IMR-90 (cell line): ENCODE results near the gene PFKFB1. TPM values are rescaled to one million over a fixed set of nuclear protein-coding genes. Genes with fewer than 3 reads are reported as not detected.

Source experiments
- ATAC-seq: fragments of 200-7000 bp; cut with Tn5 transposase; 2 replicates; pipeline ENCODE4 v1.9.1; 2020; ENCODE audit warnings: low read depth, mild to moderate bottlenecking, moderate library complexity
- BruUV-seq: library from RNA; stranded (reverse); fragments of 400-500 nt; replicated peaks from 2 replicates; lab custom pipeline; 2021; lab: Mats Ljungman, UMichigan
- CTCF ChIA-PET: fragments of 300-600 bp; formaldehyde crosslinking; extraction: SDS; loops from one replicate; lab custom pipeline; 2021; ENCODE audit warnings: antibody characterized with exemption; lab: Yijun Ruan, JAX
- POLR2A ChIA-PET: fragments of 300-600 bp; sonication (Branson Sonifier 250); formaldehyde crosslinking; loops from one replicate; lab custom pipeline; 2022; ENCODE audit warnings: antibody characterized with exemption; ENCODE audit not compliant: unreplicated experiment; lab: Charles Lee
- DNase-seq: peaks from one replicate; pipeline ENCODE4 v3.0.0; 2013
- H2AFZ ChIP-seq: replicated peaks from 2 replicates; pipeline ENCODE3; 2013; ENCODE audit warnings: low read length, mild to moderate bottlenecking; ENCODE audit not compliant: poor library complexity
- H2AK5ac ChIP-seq: 2 replicates; pipeline ENCODE4 v1.6.1; 2013; ENCODE audit warnings: low read depth, low read length, inconsistent platforms
- H2AK9ac ChIP-seq: replicated peaks from 2 replicates; pipeline ENCODE3; 2013; ENCODE audit warnings: mild to moderate bottlenecking, low read depth, low read length, moderate library complexity; ENCODE audit not compliant: poor library complexity
- H2BK120ac ChIP-seq: 2 replicates; pipeline ENCODE4 v1.6.1; 2013; ENCODE audit warnings: low read depth, low read length, inconsistent platforms
- H2BK15ac ChIP-seq: 3 replicates; pipeline ENCODE4 v1.6.1; 2013; ENCODE audit warnings: low read depth, low read length, inconsistent platforms
- H2BK20ac ChIP-seq: 2 replicates; pipeline ENCODE4 v1.6.1; 2013; ENCODE audit warnings: low read depth, mild to moderate bottlenecking, inconsistent platforms, low read length, moderate library complexity
- H2BK5ac ChIP-seq: 2 replicates; pipeline ENCODE4 v1.6.1; 2013; ENCODE audit warnings: mild to moderate bottlenecking, low read depth, low read length, inconsistent platforms; ENCODE audit not compliant: poor library complexity, severe bottlenecking
- H3K14ac ChIP-seq: replicated peaks from 2 replicates; pipeline ENCODE4 v1.6.1; 2013; ENCODE audit warnings: low read depth, low read length, inconsistent platforms
- H3K18ac ChIP-seq: 2 replicates; pipeline ENCODE4 v1.6.1; 2013; ENCODE audit warnings: low read depth, low read length, control low read depth
- H3K23ac ChIP-seq: 2 replicates; pipeline ENCODE4 v1.6.1; 2013; ENCODE audit warnings: low read depth, low read length, inconsistent platforms
- H3K27ac ChIP-seq: 2 replicates; pipeline ENCODE4 v1.5.1; 2013; ENCODE audit warnings: mild to moderate bottlenecking, control low read depth, low read length; ENCODE audit not compliant: insufficient read depth
- H3K27me3 ChIP-seq: 2 replicates; pipeline ENCODE4 v1.6.1; 2013; ENCODE audit warnings: low read length; ENCODE audit not compliant: control insufficient read depth, insufficient read depth
- H3K36me3 ChIP-seq: 2 replicates; pipeline ENCODE4 v1.6.1; 2013; ENCODE audit warnings: low read length, mixed read lengths; ENCODE audit not compliant: control insufficient read depth, insufficient read depth
- H3K4ac ChIP-seq: 2 replicates; pipeline ENCODE4 v1.6.1; 2013; ENCODE audit warnings: low read depth, low read length, inconsistent platforms
- H3K4me1 ChIP-seq: 2 replicates; pipeline ENCODE4 v1.6.1; 2013; ENCODE audit warnings: low read length, mixed read lengths; ENCODE audit not compliant: control insufficient read depth, insufficient read depth
- H3K4me2 ChIP-seq: 2 replicates; pipeline ENCODE4 v1.6.1; 2013; ENCODE audit warnings: low read depth, mild to moderate bottlenecking, control low read depth, low read length, moderate library complexity
- H3K4me3 ChIP-seq: 2 replicates; pipeline ENCODE4 v1.5.1; 2013; ENCODE audit warnings: low read depth, mild to moderate bottlenecking, control low read depth, low read length, moderate library complexity; ENCODE audit not compliant: insufficient read depth
- H3K56ac ChIP-seq: 2 replicates; pipeline ENCODE4 v1.6.1; 2013; ENCODE audit warnings: low read length, inconsistent platforms; ENCODE audit not compliant: insufficient read depth; ENCODE audit errors: extremely low read depth
- H3K79me1 ChIP-seq, 2 experiments: 2 replicates each; pipeline ENCODE4 v1.6.1; 2013; ENCODE audit warnings: low read length in 2 of 2, inconsistent platforms in 1 of 2, low read depth in 1 of 2
- H3K9ac ChIP-seq: 2 replicates; pipeline ENCODE4 v1.6.1; 2013; ENCODE audit warnings: low read depth, low read length, control low read depth
- H3K9me1 ChIP-seq: 2 replicates; pipeline ENCODE4 v1.6.1; 2013; ENCODE audit warnings: low read length, inconsistent platforms; ENCODE audit not compliant: insufficient read depth
- H3K9me3 ChIP-seq: 2 replicates; pipeline ENCODE4 v1.6.1; 2013; ENCODE audit warnings: low read length; ENCODE audit not compliant: control insufficient read depth, insufficient read depth
- H4K20me1 ChIP-seq: 2 replicates; pipeline ENCODE4 v1.6.1; 2013; ENCODE audit warnings: low read length, inconsistent platforms; ENCODE audit not compliant: insufficient read depth
- H4K5ac ChIP-seq: 2 replicates; pipeline ENCODE4 v1.6.1; 2013; ENCODE audit warnings: mild to moderate bottlenecking, low read depth, low read length, control low read depth
- H4K8ac ChIP-seq, 2 experiments: 2 replicates each; pipeline ENCODE4 v1.6.1; 2013; ENCODE audit warnings: low read depth in 2 of 2, low read length in 2 of 2, control low read depth in 1 of 2, inconsistent platforms in 1 of 2
- H4K91ac ChIP-seq: 2 replicates; pipeline ENCODE4 v1.6.1; 2013; ENCODE audit warnings: low read depth, low read length, inconsistent platforms; ENCODE audit not compliant: insufficient read depth
- BHLHE40 ChIP-seq: fragments of 150-350 bp; IDR thresholded peaks from 2 replicates; pipeline ENCODE4 v1.6.1; 2016; ENCODE audit warnings: mild to moderate bottlenecking, low read depth, low read length
- CEBPB ChIP-seq: IDR thresholded peaks from 2 replicates; pipeline ENCODE4 v1.6.1; 2012; ENCODE audit warnings: low read depth, low read length, improper control_type of control experiment
- CHD1 ChIP-seq: IDR thresholded peaks from 2 replicates; pipeline ENCODE4 v1.6.1; 2012; ENCODE audit warnings: low read depth, low read length, improper control_type of control experiment
- FOS ChIP-seq: fragments of 150-350 bp; IDR thresholded peaks from 2 replicates; pipeline ENCODE4 v1.6.1; 2016; ENCODE audit warnings: low read depth, low read length
- MAZ ChIP-seq: IDR thresholded peaks from 2 replicates; pipeline ENCODE4 v1.6.1; 2012; ENCODE audit warnings: low read depth, mild to moderate bottlenecking, low read length, improper control_type of control experiment, moderate library complexity, borderline replicate concordance
- MXI1 ChIP-seq: IDR thresholded peaks from 2 replicates; pipeline ENCODE4 v1.6.1; 2012; ENCODE audit warnings: low read depth, mild to moderate bottlenecking, low read length, moderate library complexity, borderline replicate concordance
- NFE2L2 ChIP-seq: fragments of 150-350 bp; IDR thresholded peaks from 2 replicates; pipeline ENCODE4 v1.6.1; 2016; ENCODE audit warnings: low read depth, mild to moderate bottlenecking, low read length
- POLR2A ChIP-seq: IDR thresholded peaks from 2 replicates; pipeline ENCODE4 v1.6.1; 2012; ENCODE audit warnings: mild to moderate bottlenecking, low read depth, low read length
- RCOR1 ChIP-seq: IDR thresholded peaks from 2 replicates; pipeline ENCODE4 v1.6.1; 2012; ENCODE audit warnings: mild to moderate bottlenecking, low read length, improper control_type of control experiment; ENCODE audit not compliant: insufficient replicate concordance
- RFX5 ChIP-seq: IDR thresholded peaks from 2 replicates; pipeline ENCODE4 v1.8.0; 2012; ENCODE audit warnings: low read depth, mild to moderate bottlenecking, low read length, moderate library complexity
- SMC3 ChIP-seq: fragments of 150-350 bp; IDR thresholded peaks from 2 replicates; pipeline ENCODE4 v1.6.1; 2016; ENCODE audit warnings: low read depth, mild to moderate bottlenecking, antibody characterized with exemption, low read length, moderate library complexity
- WGBS, 2 experiments: methylation state at CpG; one replicate each; pipeline versions ENCODE4 v1.1.5 to v1.1.7; 2013; ENCODE audit warnings: missing lambda C conversion rate in 2 of 2; ENCODE audit not compliant: insufficient read length in 1 of 2; ENCODE audit errors: extremely low coverage in 2 of 2; 5-methylcytosine and 5-hydroxymethylcytosine counted together
- dilution Hi-C: fragments of 300-500 bp; cut with HindIII; formaldehyde crosslinking; loops from one replicate; pipeline ENCODE4 v1.14.3; 2018; ENCODE audit warnings: low sequenced_read_pairs; ENCODE audit not compliant: unreplicated experiment
- in situ Hi-C: fragments of 300-500 bp; cut with MboI; formaldehyde crosslinking; loops from 3 replicates; pipeline ENCODE4 v1.14.3; 2019; ENCODE audit warnings: low sequenced_read_pairs, inconsistent platforms, mixed read lengths
- intact Hi-C: fragments of 100-400 bp; cut with micrococcal nuclease; formaldehyde crosslinking; loops from 2 replicates; pipeline ENCODE4 v1.10.0; 2022
- polyA plus RNA-seq, 3 experiments: library from polyadenylated mRNA; depleted of rRNA; stranded (reverse); fragments of >200 nt; gene quantifications; 2 replicates each; pipeline ENCODE4 v1.2.3, GENCODE V29; 2012; ENCODE audit warnings: low replicate concordance in 1 of 3
- total RNA-seq: library from RNA; depleted of rRNA; stranded (reverse); fragments of >200 nt; gene quantifications from 2 replicates; pipeline ENCODE4 v1.2.3, GENCODE V29; 2012
- TF ChIP-seq, protein P1 (sequence below): conservative IDR thresholded peaks from 2 replicates; pipeline ENCODE4 v1.5.1; 2012; ENCODE audit warnings: mild to moderate bottlenecking, low read depth, low read length, improper control_type of control experiment
- TF ChIP-seq, protein P2 (sequence below): fragments of 150-350 bp; IDR thresholded peaks from 2 replicates; pipeline ENCODE4 v1.6.1; 2016; ENCODE audit warnings: low read depth, mild to moderate bottlenecking, low read length, moderate library complexity, borderline replicate concordance
- TF ChIP-seq, protein P3 (sequence below): fragments of 150-350 bp; IDR thresholded peaks from 2 replicates; pipeline ENCODE4 v1.6.1; 2017; ENCODE audit warnings: mild to moderate bottlenecking, antibody characterized with exemption, low read length, low read depth

The PFKFB1 gene
- total and polyA plus RNA-seq, 2 of the 4 experiments (the other 2 are of a cell fraction) = under 0.01 to 0.15 TPM

DNA sequence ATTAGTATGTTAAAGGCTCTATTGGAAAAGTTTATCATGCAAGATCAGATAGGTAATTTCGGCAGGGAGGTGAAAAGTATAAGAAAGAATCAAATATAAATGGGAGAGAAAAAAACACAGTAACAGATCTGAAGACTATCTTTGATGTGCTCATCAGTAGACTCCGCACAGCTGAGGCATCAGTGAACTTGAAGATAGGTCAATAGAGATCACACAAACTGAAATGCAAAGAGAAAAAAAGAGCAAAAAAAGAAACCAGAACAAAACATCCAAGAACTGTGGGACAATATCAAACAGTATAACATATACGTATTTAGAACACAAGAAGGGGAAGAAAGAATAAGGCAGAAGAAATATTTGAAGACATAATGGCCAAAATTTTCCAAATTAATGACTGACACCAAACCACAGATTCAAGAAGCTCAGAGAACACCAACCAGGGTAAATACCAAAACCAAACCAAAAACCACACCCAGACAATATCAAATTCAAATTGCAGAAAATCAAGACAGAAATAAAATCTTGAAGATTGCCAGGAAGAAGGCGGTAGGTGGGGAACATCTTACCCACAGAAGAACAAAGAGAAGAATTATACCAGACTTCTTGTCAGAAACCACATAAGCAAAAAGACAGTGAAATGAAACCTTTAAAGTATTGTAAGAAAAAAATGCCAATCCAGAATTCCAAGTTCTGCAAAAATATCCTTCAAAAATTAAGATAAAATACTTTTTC lies 29.1 kb downstream of the PFKFB1 start:
- Histone ChIP-seq H2BK20ac (no peak overlapping the region), H4K8ac (no peak overlapping the region), H3K18ac (no peak overlapping the region), H3K4ac (no peak overlapping the region), H4K91ac (no peak overlapping the region), H3K14ac (no peak overlapping the region), H3K56ac (no peak overlapping the region), H2BK120ac (no peak overlapping the region), H3K9me1 (no peaks in the 10 kb centered on the region), H3K4me2 (no peak overlapping the region), H3K9ac (no peak overlapping the region), H3K79me1 (no peaks in the 10 kb centered on the region), H2AFZ (no peak overlapping the region), H3K27ac (no peak overlapping the region), H3K27me3 (peaks cover 2% of the 10 kb centered on the region), H2AK5ac (no peak overlapping the region), H4K5ac (no peak overlapping the region), H3K9me3 (no peaks in the 10 kb centered on the region), H4K20me1 (no peaks in the 10 kb centered on the region), H2BK15ac (no peak overlapping the region), H2AK9ac (no peak overlapping the region), H3K23ac (no peak overlapping the region), H2BK5ac (no peak overlapping the region), H3K4me3 (no peak overlapping the region), H3K36me3 (no peaks in the 10 kb centered on the region), H3K4me1 (no peaks in the 10 kb centered on the region)
- CTCF ChIA-PET = no interaction called here
- in situ Hi-C loops = no loop called here
- TF ChIP-seq CHD1 = no peak
- TF ChIP-seq, protein P1, sequence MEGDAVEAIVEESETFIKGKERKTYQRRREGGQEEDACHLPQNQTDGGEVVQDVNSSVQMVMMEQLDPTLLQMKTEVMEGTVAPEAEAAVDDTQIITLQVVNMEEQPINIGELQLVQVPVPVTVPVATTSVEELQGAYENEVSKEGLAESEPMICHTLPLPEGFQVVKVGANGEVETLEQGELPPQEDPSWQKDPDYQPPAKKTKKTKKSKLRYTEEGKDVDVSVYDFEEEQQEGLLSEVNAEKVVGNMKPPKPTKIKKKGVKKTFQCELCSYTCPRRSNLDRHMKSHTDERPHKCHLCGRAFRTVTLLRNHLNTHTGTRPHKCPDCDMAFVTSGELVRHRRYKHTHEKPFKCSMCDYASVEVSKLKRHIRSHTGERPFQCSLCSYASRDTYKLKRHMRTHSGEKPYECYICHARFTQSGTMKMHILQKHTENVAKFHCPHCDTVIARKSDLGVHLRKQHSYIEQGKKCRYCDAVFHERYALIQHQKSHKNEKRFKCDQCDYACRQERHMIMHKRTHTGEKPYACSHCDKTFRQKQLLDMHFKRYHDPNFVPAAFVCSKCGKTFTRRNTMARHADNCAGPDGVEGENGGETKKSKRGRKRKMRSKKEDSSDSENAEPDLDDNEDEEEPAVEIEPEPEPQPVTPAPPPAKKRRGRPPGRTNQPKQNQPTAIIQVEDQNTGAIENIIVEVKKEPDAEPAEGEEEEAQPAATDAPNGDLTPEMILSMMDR = no peak
- TF ChIP-seq RCOR1 = no peak
- no peak for TF ChIP-seq MAZ
- TF ChIP-seq, protein P2, sequence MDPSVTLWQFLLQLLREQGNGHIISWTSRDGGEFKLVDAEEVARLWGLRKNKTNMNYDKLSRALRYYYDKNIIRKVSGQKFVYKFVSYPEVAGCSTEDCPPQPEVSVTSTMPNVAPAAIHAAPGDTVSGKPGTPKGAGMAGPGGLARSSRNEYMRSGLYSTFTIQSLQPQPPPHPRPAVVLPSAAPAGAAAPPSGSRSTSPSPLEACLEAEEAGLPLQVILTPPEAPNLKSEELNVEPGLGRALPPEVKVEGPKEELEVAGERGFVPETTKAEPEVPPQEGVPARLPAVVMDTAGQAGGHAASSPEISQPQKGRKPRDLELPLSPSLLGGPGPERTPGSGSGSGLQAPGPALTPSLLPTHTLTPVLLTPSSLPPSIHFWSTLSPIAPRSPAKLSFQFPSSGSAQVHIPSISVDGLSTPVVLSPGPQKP = no peak
- no peak for TF ChIP-seq POLR2A
- no peak for TF ChIP-seq NFE2L2
- no peak for TF ChIP-seq SMC3
- TF ChIP-seq CEBPB = no peak
- no peak for TF ChIP-seq FOS
- TF ChIP-seq MXI1 = no peak
- no peak for TF ChIP-seq BHLHE40
- TF ChIP-seq RFX5 = no peak
- TF ChIP-seq, protein P3, sequence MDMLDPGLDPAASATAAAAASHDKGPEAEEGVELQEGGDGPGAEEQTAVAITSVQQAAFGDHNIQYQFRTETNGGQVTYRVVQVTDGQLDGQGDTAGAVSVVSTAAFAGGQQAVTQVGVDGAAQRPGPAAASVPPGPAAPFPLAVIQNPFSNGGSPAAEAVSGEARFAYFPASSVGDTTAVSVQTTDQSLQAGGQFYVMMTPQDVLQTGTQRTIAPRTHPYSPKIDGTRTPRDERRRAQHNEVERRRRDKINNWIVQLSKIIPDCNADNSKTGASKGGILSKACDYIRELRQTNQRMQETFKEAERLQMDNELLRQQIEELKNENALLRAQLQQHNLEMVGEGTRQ = no peak
- dilution Hi-C loops = no loop called here
- no TSS peak for BruUV-seq
- intact Hi-C loops = no loop called here
- DNase-seq = no peak
- ATAC-seq = no peak
- POLR2A ChIA-PET = no interaction called here
- WGBS, 2 experiments = no CpG with 5 or more reads among the region's 4 CpGs
